Aorta (tissue), 5 donors: ENCODE results near the gene EFNA1. TPM values are rescaled to one million over a fixed set of nuclear protein-coding genes. Genes with fewer than 3 reads are reported as not detected.
"Not testable (repeated sequence)": the region's sequence is repeated elsewhere in the genome, so short reads cannot be mapped to it uniquely, and the experiment has no call there.

Experiments used
- ATAC-seq: fragments of 200-7000 bp; cut with Tn5 transposase; one replicate; pipeline ENCODE4 v1.9.1; 2022; ENCODE audit warnings: moderate library complexity; ENCODE audit not compliant: low FRiP score
- DNase-seq, 2 donors: peaks; one replicate each; pipeline ENCODE4 v3.0.0-alpha.2; 2020
- H3K27ac ChIP-seq, 2 donors: one replicate each; pipeline ENCODE4 v1.5.1; 2013; ENCODE audit warnings: low read length in 2 of 2, mild to moderate bottlenecking in 2 of 2, moderate library complexity in 2 of 2, control low read depth in 1 of 2, inconsistent platforms in 1 of 2, low read depth in 1 of 2
- H3K27me3 ChIP-seq, 2 donors: one replicate each; pipeline ENCODE4 v1.6.1; 2013; ENCODE audit warnings: control low read depth in 1 of 2, low read length in 1 of 2, mild to moderate bottlenecking in 1 of 2, moderate library complexity in 1 of 2; ENCODE audit not compliant: insufficient read depth in 2 of 2, control insufficient read depth in 1 of 2
- H3K36me3 ChIP-seq, 2 donors: one replicate each; pipeline ENCODE4 v1.6.1; 2013; ENCODE audit warnings: control low read depth in 1 of 2, low read length in 1 of 2, mild to moderate bottlenecking in 1 of 2; ENCODE audit not compliant: insufficient read depth in 2 of 2, control insufficient read depth in 1 of 2
- H3K4me1 ChIP-seq, 2 donors: one replicate each; pipeline ENCODE4 v1.6.1; 2013; ENCODE audit warnings: low read length in 2 of 2, control low read depth in 1 of 2, mild to moderate bottlenecking in 1 of 2, moderate library complexity in 1 of 2; ENCODE audit not compliant: insufficient read depth in 2 of 2, control insufficient read depth in 1 of 2
- H3K4me3 ChIP-seq, 2 donors: one replicate each; pipeline ENCODE4 v1.5.1; 2013; ENCODE audit warnings: low read length in 2 of 2, control low read depth in 1 of 2, mild to moderate bottlenecking in 1 of 2
- H3K9me3 ChIP-seq: one replicate; pipeline ENCODE4 v1.6.1; 2013; ENCODE audit warnings: mild to moderate bottlenecking, low read length; ENCODE audit not compliant: control insufficient read depth
- WGBS, 2 donors: extraction: QIAGEN DNeasy Blood & Tissue Kit; methylation state at CpG; one replicate each; pipeline ENCODE4 v1.1.7; 2013; 5-methylcytosine and 5-hydroxymethylcytosine counted together
- intact Hi-C, 2 donors: fragments of 100-400 bp; cut with DNase I; formaldehyde crosslinking; loops; one replicate each; pipeline versions ENCODE4 v1.14.2 to v1.15.0; 2022
- polyA plus RNA-seq, 2 donors: library from polyadenylated mRNA; stranded (reverse); fragments of 200-250 nt; gene quantifications; one replicate each; pipeline ENCODE4 v1.2.3, GENCODE V29; 2013
- total RNA-seq, 2 donors: library from RNA; stranded (reverse); fragmentation: NEBNext Ultra II Directional; extraction: Animal tissue kit (Norgen Biotek cat#: 25700); gene quantifications; one replicate each; pipeline ENCODE4 v1.2.1, GENCODE V29; 2021
- donor health status: healthy with polysubstance abuse.
- donor health status: Bipolar disorder and iron deficiency.
- donor health status: DM: no; HTN: no; CAD: no.
- donor health status: DM: no; HTN: no; CAD: no.
- donor health status: DM: yes; HTN: yes; CAD: no.

EFNA1 gene
- total and polyA plus RNA-seq, 4 donors: 7.1 to 49.1 (median 15.5) TPM

- H3K27me3 ChIP-seq: no peaks in the 10 kb centered on the region
- H3K27ac ChIP-seq: no peak overlapping the region
- intact Hi-C loops: no loop called here
- no peaks in the 10 kb centered on the region for H3K4me1 ChIP-seq
- H3K4me3 ChIP-seq: no peak overlapping the region
- H3K9me3 ChIP-seq: no peaks in the 10 kb centered on the region
- DNase-seq (no peak), ATAC-seq (no peak)
- 62 to 65% methylated on average over 4 of the region's 4 CpGs for WGBS, 2 donors
- no peaks in the 10 kb centered on the region for H3K36me3 ChIP-seq
Observed at GRCh38 chr1:155117610-155118009, 10.1 kb upstream of the EFNA1 start.

- H3K4me3 ChIP-seq, H3K9me3 ChIP-seq, H3K27ac ChIP-seq, DNase-seq, intact Hi-C loops, H3K27me3 ChIP-seq, H3K4me1 ChIP-seq, H3K36me3 ChIP-seq, ATAC-seq: not testable (repeated sequence)
- WGBS, 2 donors: 88 to 91% methylated on average over 7 of the region's 7 CpGs
Observed at GRCh38 chr1:155118090-155118489, 9.6 kb upstream of the EFNA1 start.

GRCh38 chr1:155120253-155120652 lies 7.4 kb upstream of the EFNA1 start:
- ATAC-seq (no peak), DNase-seq (no peak)
- no peaks in the 10 kb centered on the region for H3K36me3 ChIP-seq
- intact Hi-C loops: no loop called here
- 60 to 61% methylated on average over 6 of the region's 6 CpGs for WGBS, 2 donors
- H3K27me3 ChIP-seq: no peaks in the 10 kb centered on the region
- no peak overlapping the region for H3K27ac ChIP-seq
- H3K4me3 ChIP-seq: no peak overlapping the region
- H3K4me1 ChIP-seq: no peaks in the 10 kb centered on the region
- H3K9me3 ChIP-seq: no peaks in the 10 kb centered on the region

GRCh38 chr1:155121249-155121648 lies 6.4 kb upstream of the EFNA1 start:
- H3K27ac ChIP-seq: no peak overlapping the region
- no peaks in the 10 kb centered on the region for H3K36me3 ChIP-seq
- intact Hi-C loops: no loop called here
- no peak for DNase-seq
- no peak overlapping the region for H3K4me3 ChIP-seq
- ATAC-seq: no peak
- H3K27me3 ChIP-seq: no peaks in the 10 kb centered on the region
- 80 to 94% methylated on average over 2 of the region's 2 CpGs for WGBS, 2 donors
- H3K4me1 ChIP-seq: no peaks in the 10 kb centered on the region
- no peaks in the 10 kb centered on the region for H3K9me3 ChIP-seq

GRCh38 chr1:155122308-155122707 lies 5.4 kb upstream of the EFNA1 start:
- intact Hi-C loops: no loop called here
- DNase-seq (no peak), ATAC-seq (no peak)
- no peaks in the 10 kb centered on the region for H3K27me3 ChIP-seq
- H3K4me1 ChIP-seq: no peaks in the 10 kb centered on the region
- WGBS, 2 donors: 76 to 86% methylated on average over 2 of the region's 2 CpGs
- H3K27ac ChIP-seq: no peak overlapping the region
- H3K9me3 ChIP-seq: no peaks in the 10 kb centered on the region
- H3K4me3 ChIP-seq: no peak overlapping the region
- H3K36me3 ChIP-seq: no peaks in the 10 kb centered on the region

- Histone ChIP-seq H3K27ac (no peak overlapping the region), H3K27me3 (no peaks in the 10 kb centered on the region), H3K4me1 (no peaks in the 10 kb centered on the region), H3K36me3 (no peaks in the 10 kb centered on the region), H3K4me3 (no peak overlapping the region), H3K9me3 (no peaks in the 10 kb centered on the region)
- WGBS, 2 donors: 53 to 64% methylated on average over 4 of the region's 4 CpGs
- intact Hi-C loops: no loop called here
- ATAC-seq (no peak), DNase-seq (no peak)
Observed at GRCh38 chr1:155123801-155124200, 3.9 kb upstream of the EFNA1 start.

GRCh38 chr1:155124503-155125463 lies 2.9 kb upstream of the EFNA1 start:
- H3K4me1 ChIP-seq: no peaks in the 10 kb centered on the region
- no peaks in the 10 kb centered on the region for H3K9me3 ChIP-seq
- H3K4me3 ChIP-seq: no peak overlapping the region
- DNase-seq: no peak
- no peak for ATAC-seq
- no peaks in the 10 kb centered on the region for H3K27me3 ChIP-seq
- WGBS, 2 donors: 83 to 86% methylated on average over 16 of the region's 16 CpGs
- H3K36me3 ChIP-seq: no peaks in the 10 kb centered on the region
- no peak overlapping the region for H3K27ac ChIP-seq
- intact Hi-C loops: loop anchor here (5.0 kb wide), 1 partner anchor 32 kb away; no protein-coding TSS in a partner anchor

- Histone ChIP-seq H3K27me3 (no peaks in the 10 kb centered on the region), H3K36me3 (no peaks in the 10 kb centered on the region), H3K4me3 (no peak overlapping the region), H3K4me1 (no peaks in the 10 kb centered on the region), H3K27ac (no peak overlapping the region), H3K9me3 (no peaks in the 10 kb centered on the region)
- WGBS, 2 donors: 79 to 85% methylated on average over 11 of the region's 11 CpGs
- no peak for ATAC-seq
- intact Hi-C loops: loop anchor here (5.0 kb wide), 1 partner anchor 33 kb away; no protein-coding TSS in a partner anchor
- no peak for DNase-seq
Observed at GRCh38 chr1:155125511-155125945, 2.1 kb upstream of the EFNA1 start.
